Mucosa of rectum (tissue), 2 donors: Measurements from ENCODE around the gene GRPEL1.
"Not testable (repeated sequence)": the region's sequence is repeated elsewhere in the genome, so short reads cannot be mapped to it uniquely, and the experiment has no call there.

Source experiments
- H3K27ac ChIP-seq, 2 donors: one replicate each; pipeline ENCODE4 v1.7.0; 2013; ENCODE audit warnings: inconsistent platforms in 2 of 2, low read depth in 2 of 2, low read length in 2 of 2
- H3K27me3 ChIP-seq, 2 donors: one replicate each; pipeline ENCODE4 v1.7.0; 2013; ENCODE audit warnings: low read length in 2 of 2; ENCODE audit not compliant: control insufficient read depth in 2 of 2, insufficient read depth in 2 of 2
- H3K36me3 ChIP-seq, 2 donors: one replicate each; pipeline ENCODE4 v1.7.0; 2013; ENCODE audit warnings: low read length in 2 of 2; ENCODE audit not compliant: control insufficient read depth in 2 of 2, insufficient read depth in 2 of 2
- H3K4me1 ChIP-seq, 2 donors: one replicate each; pipeline ENCODE4 v1.7.0; 2013; ENCODE audit warnings: low read length in 2 of 2, mild to moderate bottlenecking in 1 of 2; ENCODE audit not compliant: control insufficient read depth in 2 of 2, insufficient read depth in 2 of 2
- H3K4me3 ChIP-seq, 2 donors: one replicate each; pipeline ENCODE4 v1.7.0; 2013; ENCODE audit warnings: low read length in 2 of 2
- H3K9ac ChIP-seq, 2 donors: one replicate each; pipeline ENCODE4 v1.7.0; 2013; ENCODE audit warnings: low read length in 2 of 2, low read depth in 1 of 2, mild to moderate bottlenecking in 1 of 2
- H3K9me3 ChIP-seq, 2 donors: one replicate each; pipeline ENCODE4 v1.7.0; 2013; ENCODE audit warnings: low read length in 2 of 2; ENCODE audit not compliant: control insufficient read depth in 2 of 2
- donor health status: healthy.
- donor health status: Normal muscosa, but diverticular disease.

Gene GRPEL1

GRCh38 chr4:7094916-7095315 lies 27.1 kb upstream of the GRPEL1 start:
- H3K4me1 ChIP-seq: no peaks in the 10 kb centered on the region
- no peaks in the 10 kb centered on the region for H3K9me3 ChIP-seq

GRCh38 chr4:7092026-7092425 lies 24.2 kb upstream of the GRPEL1 start:
- Histone ChIP-seq H3K27me3 (no peaks in the 10 kb centered on the region), H3K9ac (no peak overlapping the region), H3K4me1 (no peaks in the 10 kb centered on the region), H3K27ac (no peak overlapping the region), H3K4me3 (no peak overlapping the region), H3K36me3 (no peaks in the 10 kb centered on the region), H3K9me3 (no peaks in the 10 kb centered on the region)

More at GRCh38 chr4:7094916-7095315, 27.1 kb upstream of the GRPEL1 start:
- H3K4me3 ChIP-seq: no peak overlapping the region
- H3K27ac ChIP-seq: no peak overlapping the region
- H3K36me3 ChIP-seq: no peaks in the 10 kb centered on the region
- H3K27me3 ChIP-seq: no peaks in the 10 kb centered on the region
- H3K9ac ChIP-seq: no peak overlapping the region

- H3K27ac ChIP-seq: no peak overlapping the region
- no peak overlapping the region for H3K9ac ChIP-seq
- H3K27me3 ChIP-seq: peaks cover 0 to 1% of the 10 kb centered on the region in 2 donors
- no peaks in the 10 kb centered on the region for H3K9me3 ChIP-seq
- no peaks in the 10 kb centered on the region for H3K36me3 ChIP-seq
- no peaks in the 10 kb centered on the region for H3K4me1 ChIP-seq
- H3K4me3 ChIP-seq: no peak overlapping the region
Observed at GRCh38 chr4:7089213-7089986, 21.5 kb upstream of the GRPEL1 start.

GRCh38 chr4:7087036-7087435 lies 19.2 kb upstream of the GRPEL1 start:
- Histone ChIP-seq H3K4me1 (no peaks in the 10 kb centered on the region), H3K9ac (no peak overlapping the region), H3K36me3 (no peaks in the 10 kb centered on the region), H3K27ac (no peak overlapping the region), H3K4me3 (no peak overlapping the region), H3K27me3 (peaks cover 0 to 6% of the 10 kb centered on the region in 2 donors), H3K9me3 (no peaks in the 10 kb centered on the region)

GRCh38 chr4:7086384-7086783 lies 18.5 kb upstream of the GRPEL1 start:
- no peaks in the 10 kb centered on the region for H3K9me3 ChIP-seq
- no peaks in the 10 kb centered on the region for H3K4me1 ChIP-seq
- no peaks in the 10 kb centered on the region for H3K36me3 ChIP-seq
- no peak overlapping the region for H3K27ac ChIP-seq
- no peak overlapping the region for H3K4me3 ChIP-seq
- H3K9ac ChIP-seq: no peak overlapping the region
- peaks cover 0 to 6% of the 10 kb centered on the region in 2 donors for H3K27me3 ChIP-seq

GRCh38 chr4:7084564-7084961 lies 16.7 kb upstream of the GRPEL1 start:
- not testable (repeated sequence) for H3K27me3 ChIP-seq, H3K27ac ChIP-seq, H3K9me3 ChIP-seq, H3K36me3 ChIP-seq, H3K9ac ChIP-seq, H3K4me1 ChIP-seq
- H3K4me3 ChIP-seq: peak overlapping the region in 1 of 2 donors; percentile 60

GRCh38 chr4:7083597-7084563 lies 16.0 kb upstream of the GRPEL1 start:
- peaks cover 0 to 6% of the 10 kb centered on the region in 2 donors for H3K27me3 ChIP-seq
- H3K4me3 ChIP-seq: peak overlapping the region in 1 of 2 donors; percentile 60
- no peaks in the 10 kb centered on the region for H3K36me3 ChIP-seq
- no peaks in the 10 kb centered on the region for H3K9me3 ChIP-seq
- no peak overlapping the region for H3K27ac ChIP-seq
- no peaks in the 10 kb centered on the region for H3K4me1 ChIP-seq
- no peak overlapping the region for H3K9ac ChIP-seq

- not testable (repeated sequence) for H3K9ac ChIP-seq, H3K27me3 ChIP-seq, H3K36me3 ChIP-seq, H3K4me1 ChIP-seq, H3K4me3 ChIP-seq, H3K9me3 ChIP-seq, H3K27ac ChIP-seq
Observed at GRCh38 chr4:7079909-7080308, 12.0 kb upstream of the GRPEL1 start.

- H3K9me3 ChIP-seq, H3K36me3 ChIP-seq, H3K4me1 ChIP-seq, H3K27ac ChIP-seq, H3K27me3 ChIP-seq, H3K4me3 ChIP-seq, H3K9ac ChIP-seq: not testable (repeated sequence)
Observed at GRCh38 chr4:7079483-7079882, 11.6 kb upstream of the GRPEL1 start.

- no peaks in the 10 kb centered on the region for H3K27me3 ChIP-seq
- H3K36me3 ChIP-seq: no peaks in the 10 kb centered on the region
- H3K4me1 ChIP-seq: no peaks in the 10 kb centered on the region
- no peak overlapping the region for H3K9ac ChIP-seq
- H3K4me3 ChIP-seq: no peak overlapping the region
- H3K27ac ChIP-seq: no peak overlapping the region
- no peaks in the 10 kb centered on the region for H3K9me3 ChIP-seq
Observed at GRCh38 chr4:7078025-7078424, 10.2 kb upstream of the GRPEL1 start.
